ENCODE results near the gene CLEC4A. TPM values are rescaled to one million over a fixed set of nuclear protein-coding genes. Genes with fewer than 3 reads are reported as not detected.

Gene CLEC4A
- total and polyA plus RNA-seq, 10 of the 15 experiments (the other 5 are each of a cell fraction or from before 2014, with no cell fraction given), result 0.62 to 2.1 (median 1.1) TPM

DNA sequence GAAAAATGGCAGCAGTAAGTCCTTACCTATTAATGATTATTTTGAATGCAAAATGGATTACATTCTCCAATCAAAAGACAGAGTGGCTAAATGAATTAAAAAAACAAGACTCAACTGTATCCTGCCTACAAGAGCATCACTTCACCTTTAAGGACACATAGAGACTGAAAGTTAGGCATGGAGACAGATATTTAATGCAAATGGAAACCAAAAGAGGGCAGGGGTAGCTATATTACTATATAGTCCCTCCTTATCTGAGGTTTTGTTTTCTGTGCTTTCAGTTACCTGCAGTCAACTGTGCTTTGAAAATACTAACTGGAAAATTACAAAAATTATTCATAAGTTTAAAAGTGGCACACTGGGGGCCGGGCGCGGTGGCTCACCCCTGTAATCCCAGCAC lies 24.2 kb upstream of the CLEC4A start:
- no peak overlapping the region for H3K4me3 ChIP-seq
- RAD21 ChIA-PET (ENCODE audit: unreplicated experiment), result no interaction called here
- H3K4me2 ChIP-seq (ENCODE audit: control insufficient read depth, insufficient read depth), result no peak overlapping the region
- no peaks in the 10 kb centered on the region for H3K4me1 ChIP-seq (ENCODE audit: control insufficient read depth, insufficient read depth, low read length)
- SMC1A ChIA-PET (ENCODE audit: uncharacterized antibody, unreplicated experiment), result no interaction called here
- POLR2A ChIA-PET, result no interaction called here
- 100% methylated on average over 3 of the region's 3 CpGs for WGBS (ENCODE audit: insufficient coverage, insufficient replicate concordance, low lambda C conversion rate, missing lambda C conversion rate)
- in situ Hi-C loops (cut with MboI), result no loop called here
- H4K20me1 ChIP-seq (ENCODE audit: control insufficient read depth, insufficient read depth), result no peaks in the 10 kb centered on the region
- no peaks in the 10 kb centered on the region for H3K79me2 ChIP-seq (ENCODE audit: control insufficient read depth, insufficient read depth, low read length)
- no peaks in the 10 kb centered on the region for H3K9me3 ChIP-seq (replicated peaks; ENCODE audit: control insufficient read depth, insufficient read depth, low read length)
- peaks cover 2 to 25% of the 10 kb centered on the region in 2 experiments; a peak in 3 of 4 replicates for H3K36me3 ChIP-seq (ENCODE audit: control insufficient read depth in 2 of 2, insufficient read depth in 2 of 2, low read length in 1 of 2)
- no TSS peak for BruUV-seq (replicated peaks)
- ATAC-seq, result no peak
- CTCF ChIA-PET, result interaction anchor here (1.5 to 1.6 kb wide), 2 partner anchors 10 to 138 kb away, joined by 3 to 6 read pairs; no protein-coding TSS in a partner anchor
- H3K27ac ChIP-seq (ENCODE audit: control insufficient read depth, insufficient read depth), result no peak overlapping the region
- TF ChIP-seq SUZ12 (IDR thresholded peaks at IDR 0.05; ENCODE audit: unreplicated experiment) (no peak), CBX3 (IDR thresholded peaks at IDR 0.05; ENCODE audit: borderline replicate concordance, low read depth) (no peak)
- DNase-seq (ENCODE audit: low read depth, low spot score), result no peak
- FAIRE-seq, result no peak
- H3K9ac ChIP-seq (ENCODE audit: control insufficient read depth, insufficient read depth, low read length), result no peak overlapping the region
- H2AFZ ChIP-seq (ENCODE audit: control insufficient read depth, low read depth, low read length), result no peak overlapping the region
- no peaks in the 10 kb centered on the region for H3K27me3 ChIP-seq (replicated peaks in 1 of 2; ENCODE audit: control insufficient read depth in 2 of 2, insufficient read depth in 2 of 2, low read length in 1 of 2)
- intact Hi-C loops (cut with micrococcal nuclease; ENCODE audit: unreplicated experiment), result no loop called here

DNA sequence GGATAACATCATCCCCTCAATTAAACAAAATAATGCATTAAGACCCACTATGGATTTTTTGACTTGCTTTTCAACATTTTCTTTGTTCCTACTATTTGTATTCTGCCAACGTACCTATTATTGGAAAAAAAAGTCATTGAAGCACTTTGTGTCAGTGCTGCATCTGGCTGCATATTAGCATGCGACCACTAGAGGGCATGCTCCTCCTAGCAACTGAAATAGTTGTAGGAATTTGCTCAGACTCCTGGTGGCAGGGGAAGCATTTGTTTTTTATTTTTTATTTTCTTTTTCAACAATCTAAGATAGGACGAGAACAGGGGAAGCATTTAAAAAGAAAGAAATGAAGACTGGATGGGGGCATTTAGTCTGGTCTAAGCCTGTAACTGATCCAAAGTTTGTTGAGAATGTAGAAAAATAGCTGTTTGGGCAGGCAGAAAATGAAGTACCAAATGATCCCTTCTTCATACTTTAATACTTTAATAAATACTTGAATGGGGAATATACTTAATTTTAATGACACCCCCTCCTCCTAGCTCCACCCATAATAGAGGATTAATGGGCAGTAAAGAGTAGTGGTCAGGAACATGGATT lies 14.5 kb upstream of the CLEC4A start:
- ChIA-PET RAD21 (ENCODE audit: unreplicated experiment) (interaction anchor here (0.6 to 3.3 kb wide), 6 partner anchors 16 to 135 kb away, joined by 3 to 21 read pairs (median 3); no protein-coding TSS in a partner anchor), CTCF (interaction anchor here (0.5 to 5.4 kb wide), 28 partner anchors 8 to 584 kb away, joined by 3 to 61 read pairs (median 4); partner anchors contain the start of genes CLEC4A, FAM90A1, FOXJ2 and NECAP1), SMC1A (ENCODE audit: uncharacterized antibody, unreplicated experiment) (interaction anchor here (0.7 to 2.1 kb wide), 6 partner anchors 21 to 123 kb away, joined by 3 to 11 read pairs (median 4); partner anchors contain the start of gene ZNF705A), POLR2A (no interaction called here)
- Histone ChIP-seq H2AFZ (ENCODE audit: control insufficient read depth, low read depth, low read length) (peak overlapping the region; percentile 79), H3K9me3 (replicated peaks; ENCODE audit: control insufficient read depth, insufficient read depth, low read length) (no peaks in the 10 kb centered on the region), H4K20me1 (ENCODE audit: control insufficient read depth, insufficient read depth) (no peaks in the 10 kb centered on the region), H3K4me3 (no peak overlapping the region), H3K36me3 (ENCODE audit: control insufficient read depth in 2 of 2, insufficient read depth in 2 of 2, low read length in 1 of 2) (0 out of 4 replicates have a peak, but pooled peaks cover 0 to 3% of the 10 kb centered on the region in 2 experiments), H3K27me3 (replicated peaks in 1 of 2; ENCODE audit: control insufficient read depth in 2 of 2, insufficient read depth in 2 of 2, low read length in 1 of 2) (no peaks in the 10 kb centered on the region), H3K9ac (ENCODE audit: control insufficient read depth, insufficient read depth, low read length) (no peak overlapping the region), H3K27ac (ENCODE audit: control insufficient read depth, insufficient read depth) (no peak overlapping the region), H3K4me2 (ENCODE audit: control insufficient read depth, insufficient read depth) (no peak overlapping the region), H3K79me2 (ENCODE audit: control insufficient read depth, insufficient read depth, low read length) (no peaks in the 10 kb centered on the region), H3K4me1 (ENCODE audit: control insufficient read depth, insufficient read depth, low read length) (no peaks in the 10 kb centered on the region)
- BruUV-seq (replicated peaks), result no TSS peak
- ATAC-seq (peak; percentile 83), DNase-seq (ENCODE audit: low read depth, low spot score) (peak; percentile 31), FAIRE-seq (peak; percentile 91)
- in situ Hi-C loops (cut with MboI), result loop anchor here (5.0 to 25.0 kb wide), 2 partner anchors 128 to 278 kb away; no protein-coding TSS in a partner anchor
- WGBS (ENCODE audit: insufficient coverage, insufficient replicate concordance, low lambda C conversion rate, missing lambda C conversion rate), result 0% methylated on average over 3 of the region's 3 CpGs
- intact Hi-C loops (cut with micrococcal nuclease; ENCODE audit: unreplicated experiment), result loop anchor here (1.0 kb wide), 1 partner anchor 122 kb away; no protein-coding TSS in a partner anchor
- no peak for TF ChIP-seq RAD51 (IDR thresholded peaks at IDR 0.05)
- no peak for TF ChIP-seq NR2C1 (IDR thresholded peaks at IDR 0.05)
- no peak for TF ChIP-seq CREB1 (IDR thresholded peaks at IDR 0.05; ENCODE audit: low read depth)
- no peak for TF ChIP-seq FOXK2 (IDR thresholded peaks at IDR 0.05)
- TF ChIP-seq, protein P1, sequence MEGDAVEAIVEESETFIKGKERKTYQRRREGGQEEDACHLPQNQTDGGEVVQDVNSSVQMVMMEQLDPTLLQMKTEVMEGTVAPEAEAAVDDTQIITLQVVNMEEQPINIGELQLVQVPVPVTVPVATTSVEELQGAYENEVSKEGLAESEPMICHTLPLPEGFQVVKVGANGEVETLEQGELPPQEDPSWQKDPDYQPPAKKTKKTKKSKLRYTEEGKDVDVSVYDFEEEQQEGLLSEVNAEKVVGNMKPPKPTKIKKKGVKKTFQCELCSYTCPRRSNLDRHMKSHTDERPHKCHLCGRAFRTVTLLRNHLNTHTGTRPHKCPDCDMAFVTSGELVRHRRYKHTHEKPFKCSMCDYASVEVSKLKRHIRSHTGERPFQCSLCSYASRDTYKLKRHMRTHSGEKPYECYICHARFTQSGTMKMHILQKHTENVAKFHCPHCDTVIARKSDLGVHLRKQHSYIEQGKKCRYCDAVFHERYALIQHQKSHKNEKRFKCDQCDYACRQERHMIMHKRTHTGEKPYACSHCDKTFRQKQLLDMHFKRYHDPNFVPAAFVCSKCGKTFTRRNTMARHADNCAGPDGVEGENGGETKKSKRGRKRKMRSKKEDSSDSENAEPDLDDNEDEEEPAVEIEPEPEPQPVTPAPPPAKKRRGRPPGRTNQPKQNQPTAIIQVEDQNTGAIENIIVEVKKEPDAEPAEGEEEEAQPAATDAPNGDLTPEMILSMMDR (IDR thresholded peaks at IDR 0.05 in 2 of 3, conservative IDR thresholded peaks at IDR 0.05 in 1 of 3; ENCODE audit: control insufficient read depth in 2 of 3, extremely low read depth in 1 of 3, insufficient read depth in 1 of 3, low read depth in 3 of 3, low read length in 3 of 3), result peak; percentile 86 to 98 (median 90)
- TF ChIP-seq, protein P2, sequence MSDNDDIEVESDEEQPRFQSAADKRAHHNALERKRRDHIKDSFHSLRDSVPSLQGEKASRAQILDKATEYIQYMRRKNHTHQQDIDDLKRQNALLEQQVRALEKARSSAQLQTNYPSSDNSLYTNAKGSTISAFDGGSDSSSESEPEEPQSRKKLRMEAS (IDR thresholded peaks at IDR 0.05; ENCODE audit: low read depth, low read length), result no peak
- no peak for TF ChIP-seq MTA3 (IDR thresholded peaks at IDR 0.05; ENCODE audit: borderline replicate concordance, low read length)
- no peak for TF ChIP-seq IKZF1 (conservative IDR thresholded peaks at IDR 0.05)
- no peak for TF ChIP-seq CHD1 (IDR thresholded peaks at IDR 0.05; ENCODE audit: low read depth, low read length)
- TF ChIP-seq HDAC2 (IDR thresholded peaks at IDR 0.05), result no peak
